ENCODE results near the gene SGO2.
"Not testable (repeated sequence)": the region's sequence is repeated elsewhere in the genome, so short reads cannot be mapped to it uniquely, and the experiment has no call there.

SGO2 gene

DNA sequence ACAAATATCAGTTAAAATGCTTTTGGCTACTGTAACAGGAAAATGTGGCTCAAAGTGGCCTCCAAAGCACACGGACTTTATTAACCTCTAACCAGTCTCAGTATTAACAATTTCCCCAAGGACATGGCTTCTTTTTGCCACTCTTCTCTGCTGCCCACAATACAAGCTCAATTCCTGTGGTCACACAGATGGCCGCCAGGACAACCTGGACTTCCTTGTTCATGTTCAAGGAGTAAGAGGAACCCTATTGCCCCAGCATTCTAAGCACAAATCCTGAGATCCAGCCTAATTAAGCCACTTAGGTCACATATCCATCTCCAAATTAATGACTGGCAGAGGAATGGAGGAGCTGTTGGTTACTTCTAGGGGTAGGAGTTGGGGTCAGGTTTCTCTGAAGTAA is 98.0 kb downstream of the SGO2 start:
- DNase-seq (ENCODE audit: low spot score): no peak

DNA sequence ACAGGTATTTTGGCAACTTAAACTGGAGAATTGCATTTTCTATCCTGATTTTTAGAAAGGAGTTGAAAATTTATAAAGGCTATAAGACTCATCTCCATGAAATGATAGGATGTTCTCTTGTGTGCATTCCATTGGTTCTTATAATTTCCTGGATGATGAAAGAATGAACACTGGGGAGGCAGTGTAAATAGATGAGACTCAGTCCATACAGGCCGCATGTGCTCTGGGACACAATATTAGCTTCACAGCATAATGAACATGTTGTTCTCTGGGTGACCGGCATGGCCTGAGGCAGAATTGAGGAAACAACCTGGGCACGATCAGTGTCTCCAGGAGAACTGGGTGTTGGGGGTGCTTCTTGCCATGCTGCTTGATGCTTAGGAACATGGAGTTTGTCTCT is 98.7 kb downstream of the SGO2 start:
- no peak for DNase-seq (ENCODE audit: low spot score)

DNA sequence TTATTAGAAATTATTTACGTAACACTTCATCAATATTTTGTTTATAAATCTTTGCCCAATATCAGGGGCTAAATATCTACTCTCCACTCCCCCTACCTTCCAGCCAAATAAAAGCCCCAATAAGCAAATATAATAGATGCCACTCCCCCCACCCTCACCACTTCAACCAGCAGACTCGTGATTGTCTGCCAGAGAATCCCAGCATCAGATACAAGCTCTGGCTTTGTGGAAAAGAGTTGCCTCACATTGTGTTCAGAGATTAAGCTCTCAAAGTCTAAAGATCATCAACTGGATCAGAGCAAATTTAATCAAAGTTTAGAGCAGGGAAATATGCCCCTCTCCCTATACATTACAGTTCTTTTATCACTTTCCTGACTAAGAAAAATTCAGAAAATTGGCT is 99.3 kb downstream of the SGO2 start:
- no peak for DNase-seq (ENCODE audit: low spot score)

DNA sequence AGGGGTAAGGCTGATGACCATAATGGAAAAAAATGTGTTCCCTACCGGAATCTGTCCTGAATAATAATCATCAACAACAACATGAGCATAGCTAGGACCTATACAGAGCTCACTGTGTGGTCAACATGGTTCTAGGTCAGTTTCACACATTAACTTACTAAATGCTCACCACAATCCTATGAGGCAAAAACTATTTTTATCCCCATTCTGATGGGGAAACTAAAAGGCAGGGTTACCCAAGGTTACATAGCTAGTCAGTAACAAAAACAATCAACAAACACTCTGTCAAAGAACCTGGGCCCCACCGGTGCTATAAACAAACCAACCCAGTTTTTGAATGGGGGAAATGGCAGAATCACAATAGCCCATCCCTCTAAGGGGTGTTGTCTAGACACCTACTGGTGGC is 100.0 kb downstream of the SGO2 start:
- DNase-seq (ENCODE audit: low spot score): no peak

DNA sequence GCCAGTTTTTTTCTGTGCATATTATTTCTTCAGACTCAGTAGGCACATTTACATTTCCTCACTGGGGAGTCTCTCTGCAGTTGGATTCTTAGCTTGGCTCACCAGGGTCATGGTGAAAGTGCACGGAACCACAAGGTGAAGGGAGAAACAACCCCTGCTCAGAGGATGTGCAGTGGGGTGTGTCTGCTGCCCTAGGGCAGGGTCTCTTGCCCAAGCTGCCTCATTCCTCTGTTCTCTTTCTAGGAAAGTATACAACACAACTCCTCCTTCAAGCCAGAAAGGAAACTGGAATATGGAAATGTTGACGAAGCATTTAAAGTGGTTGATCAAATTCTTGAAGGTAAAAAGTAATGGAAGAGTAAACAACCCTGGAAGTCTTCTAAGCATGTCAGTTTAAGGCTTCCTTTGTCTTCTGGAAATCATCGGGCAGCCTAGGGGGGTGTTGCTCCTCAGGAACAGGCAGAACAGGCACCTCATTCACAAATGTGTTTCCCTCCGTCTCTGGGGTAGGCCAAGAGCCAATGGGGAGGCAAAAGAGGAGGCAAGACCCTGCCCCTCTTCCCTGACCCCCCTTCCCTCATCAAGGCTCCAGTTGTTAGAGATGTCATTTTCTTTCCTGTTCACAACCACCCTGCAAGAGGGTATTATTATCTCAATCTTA is 101.2 kb downstream of the SGO2 start:
- DNase-seq (ENCODE audit: low spot score): no peak

DNA sequence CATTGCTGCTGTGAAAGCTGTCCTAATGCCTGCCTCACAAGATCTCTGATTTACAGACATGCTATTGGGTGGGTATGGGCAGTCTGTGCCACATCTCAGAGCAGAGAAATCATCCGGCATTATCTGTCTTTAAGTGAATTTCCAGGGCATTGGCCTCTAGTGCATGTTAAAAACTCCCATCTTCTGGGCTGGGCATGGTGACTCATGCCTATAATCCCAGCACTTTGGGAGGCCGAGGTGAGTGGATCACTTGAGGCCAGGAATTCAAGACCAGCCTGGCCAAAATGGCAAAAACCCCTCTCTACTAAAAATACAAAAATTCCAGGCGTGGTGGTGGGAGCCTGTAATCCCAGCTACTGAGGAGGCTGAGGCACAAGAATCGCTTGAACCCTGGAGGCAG is 102.5 kb downstream of the SGO2 start:
- DNase-seq (ENCODE audit: low spot score): not testable (repeated sequence)

DNA sequence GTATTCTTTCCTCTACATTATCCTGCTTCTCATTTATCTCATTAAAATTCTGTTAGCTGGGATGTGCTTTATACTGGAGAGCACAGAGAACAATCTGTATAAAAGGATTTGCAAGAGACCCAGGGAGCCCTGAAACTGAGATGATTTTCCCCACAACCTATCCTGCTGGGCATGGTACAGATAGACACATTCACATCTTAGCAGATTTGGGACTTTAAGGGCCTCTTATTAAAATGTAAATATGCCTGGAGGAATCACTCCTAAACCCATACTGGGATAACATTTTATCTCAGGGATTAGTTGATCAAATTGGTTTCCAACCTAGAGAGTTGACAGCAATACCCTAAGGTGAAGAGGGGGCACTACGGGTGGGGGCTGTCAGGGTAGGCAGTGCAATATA is 105.3 kb downstream of the SGO2 start:
- DNase-seq (ENCODE audit: low spot score): no peak

Measured in NAMALWA (cell line).